ENCODE data around the gene KRT76.

GRCh38 chr12:52744493-52745156, 32.5 kb downstream of the KRT76 start:
- TF ChIP-seq, protein P1, sequence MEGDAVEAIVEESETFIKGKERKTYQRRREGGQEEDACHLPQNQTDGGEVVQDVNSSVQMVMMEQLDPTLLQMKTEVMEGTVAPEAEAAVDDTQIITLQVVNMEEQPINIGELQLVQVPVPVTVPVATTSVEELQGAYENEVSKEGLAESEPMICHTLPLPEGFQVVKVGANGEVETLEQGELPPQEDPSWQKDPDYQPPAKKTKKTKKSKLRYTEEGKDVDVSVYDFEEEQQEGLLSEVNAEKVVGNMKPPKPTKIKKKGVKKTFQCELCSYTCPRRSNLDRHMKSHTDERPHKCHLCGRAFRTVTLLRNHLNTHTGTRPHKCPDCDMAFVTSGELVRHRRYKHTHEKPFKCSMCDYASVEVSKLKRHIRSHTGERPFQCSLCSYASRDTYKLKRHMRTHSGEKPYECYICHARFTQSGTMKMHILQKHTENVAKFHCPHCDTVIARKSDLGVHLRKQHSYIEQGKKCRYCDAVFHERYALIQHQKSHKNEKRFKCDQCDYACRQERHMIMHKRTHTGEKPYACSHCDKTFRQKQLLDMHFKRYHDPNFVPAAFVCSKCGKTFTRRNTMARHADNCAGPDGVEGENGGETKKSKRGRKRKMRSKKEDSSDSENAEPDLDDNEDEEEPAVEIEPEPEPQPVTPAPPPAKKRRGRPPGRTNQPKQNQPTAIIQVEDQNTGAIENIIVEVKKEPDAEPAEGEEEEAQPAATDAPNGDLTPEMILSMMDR (IDR thresholded peaks at IDR 0.05; ENCODE audit: insufficient read depth, low read length): no peak
- TF ChIP-seq GABPA (IDR thresholded peaks at IDR 0.05; ENCODE audit: low read depth): no peak

Data from HL-60 (cell line).